WERI-Rb-1 (cell line): ENCODE measurements around the gene SLC29A3.

Source experiments
- DNase-seq: peaks from one replicate; pipeline ENCODE4 v3.0.0-alpha.2; 2020
- H3K27ac ChIP-seq: fragments of 250-450 bp; sonication (Bioruptor Pico); 2 replicates; pipeline ENCODE4 v1.5.1; 2020; ENCODE audit warnings: mild to moderate bottlenecking, moderate library complexity
- H3K27me3 ChIP-seq: fragments of 250-450 bp; sonication (Bioruptor Pico); 2 replicates; pipeline ENCODE4 v1.5.1; 2021; ENCODE audit warnings: mild to moderate bottlenecking, low read depth, moderate library complexity; ENCODE audit not compliant: insufficient read depth, severe bottlenecking
- H3K36me3 ChIP-seq: fragments of 250-450 bp; sonication (Bioruptor Pico); 2 replicates; pipeline ENCODE4 v1.5.1; 2020; ENCODE audit warnings: mild to moderate bottlenecking, moderate library complexity
- H3K4me3 ChIP-seq: 2 replicates; pipeline ENCODE4 v1.5.1; 2011; ENCODE audit warnings: low read depth, mild to moderate bottlenecking, control low read depth, low read length
- H3K9me3 ChIP-seq: fragments of 250-450 bp; sonication (Bioruptor Pico); 2 replicates; pipeline ENCODE4 v1.5.1; 2021; ENCODE audit warnings: mild to moderate bottlenecking, moderate library complexity; ENCODE audit not compliant: severe bottlenecking
- TF ChIP-seq, protein P1 (sequence below): IDR thresholded peaks from 2 replicates; pipeline ENCODE4 v1.5.1; 2011; ENCODE audit warnings: low read depth, mild to moderate bottlenecking, control low read depth, inconsistent platforms, low read length

SLC29A3 gene

DNA sequence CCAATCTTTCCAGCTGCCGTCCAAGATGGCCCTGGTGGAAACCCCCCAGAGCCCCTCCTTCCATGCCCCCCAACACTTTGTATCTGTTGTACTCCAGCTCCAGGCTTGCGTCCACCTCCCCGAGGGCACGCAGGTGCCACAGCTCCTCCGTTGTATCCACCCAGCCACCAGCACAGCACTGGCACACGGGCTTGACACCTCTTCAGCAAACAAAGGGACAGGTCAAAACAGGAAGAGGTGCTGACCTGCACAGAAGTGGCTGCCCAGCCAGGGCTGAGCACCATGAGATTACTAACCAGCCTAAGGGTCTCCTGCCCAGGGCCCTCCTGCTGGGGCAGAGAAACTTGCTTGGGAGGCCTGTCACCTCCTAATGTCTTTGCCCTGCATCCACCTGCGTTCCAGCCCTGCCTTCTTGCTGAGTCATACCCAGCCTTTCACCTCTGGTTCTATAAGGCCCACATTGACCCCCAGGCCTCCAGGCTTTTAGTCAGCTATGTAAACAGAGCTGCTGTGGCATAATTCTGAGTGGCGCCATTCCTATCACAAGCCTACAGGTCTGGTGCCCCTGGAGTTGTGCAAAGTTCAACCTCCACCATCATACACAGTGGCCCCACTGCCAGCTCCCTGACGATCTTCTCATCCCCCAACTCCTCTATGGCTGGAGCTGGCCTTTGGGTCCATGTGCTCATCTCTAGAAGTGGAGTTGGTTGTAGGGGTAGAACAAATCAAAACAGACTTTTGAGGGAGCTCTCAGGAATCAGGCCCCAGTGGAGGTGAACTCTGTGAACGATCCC lies 20.9 kb downstream of the SLC29A3 start:
- Histone ChIP-seq H3K27ac (no peak overlapping the region), H3K4me3 (no peak overlapping the region), H3K9me3 (no peaks in the 10 kb centered on the region), H3K36me3 (peaks cover 97% of the 10 kb centered on the region), H3K27me3 (no peaks in the 10 kb centered on the region)
- TF ChIP-seq, protein P1, sequence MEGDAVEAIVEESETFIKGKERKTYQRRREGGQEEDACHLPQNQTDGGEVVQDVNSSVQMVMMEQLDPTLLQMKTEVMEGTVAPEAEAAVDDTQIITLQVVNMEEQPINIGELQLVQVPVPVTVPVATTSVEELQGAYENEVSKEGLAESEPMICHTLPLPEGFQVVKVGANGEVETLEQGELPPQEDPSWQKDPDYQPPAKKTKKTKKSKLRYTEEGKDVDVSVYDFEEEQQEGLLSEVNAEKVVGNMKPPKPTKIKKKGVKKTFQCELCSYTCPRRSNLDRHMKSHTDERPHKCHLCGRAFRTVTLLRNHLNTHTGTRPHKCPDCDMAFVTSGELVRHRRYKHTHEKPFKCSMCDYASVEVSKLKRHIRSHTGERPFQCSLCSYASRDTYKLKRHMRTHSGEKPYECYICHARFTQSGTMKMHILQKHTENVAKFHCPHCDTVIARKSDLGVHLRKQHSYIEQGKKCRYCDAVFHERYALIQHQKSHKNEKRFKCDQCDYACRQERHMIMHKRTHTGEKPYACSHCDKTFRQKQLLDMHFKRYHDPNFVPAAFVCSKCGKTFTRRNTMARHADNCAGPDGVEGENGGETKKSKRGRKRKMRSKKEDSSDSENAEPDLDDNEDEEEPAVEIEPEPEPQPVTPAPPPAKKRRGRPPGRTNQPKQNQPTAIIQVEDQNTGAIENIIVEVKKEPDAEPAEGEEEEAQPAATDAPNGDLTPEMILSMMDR: no peak
- no peak for DNase-seq

DNA sequence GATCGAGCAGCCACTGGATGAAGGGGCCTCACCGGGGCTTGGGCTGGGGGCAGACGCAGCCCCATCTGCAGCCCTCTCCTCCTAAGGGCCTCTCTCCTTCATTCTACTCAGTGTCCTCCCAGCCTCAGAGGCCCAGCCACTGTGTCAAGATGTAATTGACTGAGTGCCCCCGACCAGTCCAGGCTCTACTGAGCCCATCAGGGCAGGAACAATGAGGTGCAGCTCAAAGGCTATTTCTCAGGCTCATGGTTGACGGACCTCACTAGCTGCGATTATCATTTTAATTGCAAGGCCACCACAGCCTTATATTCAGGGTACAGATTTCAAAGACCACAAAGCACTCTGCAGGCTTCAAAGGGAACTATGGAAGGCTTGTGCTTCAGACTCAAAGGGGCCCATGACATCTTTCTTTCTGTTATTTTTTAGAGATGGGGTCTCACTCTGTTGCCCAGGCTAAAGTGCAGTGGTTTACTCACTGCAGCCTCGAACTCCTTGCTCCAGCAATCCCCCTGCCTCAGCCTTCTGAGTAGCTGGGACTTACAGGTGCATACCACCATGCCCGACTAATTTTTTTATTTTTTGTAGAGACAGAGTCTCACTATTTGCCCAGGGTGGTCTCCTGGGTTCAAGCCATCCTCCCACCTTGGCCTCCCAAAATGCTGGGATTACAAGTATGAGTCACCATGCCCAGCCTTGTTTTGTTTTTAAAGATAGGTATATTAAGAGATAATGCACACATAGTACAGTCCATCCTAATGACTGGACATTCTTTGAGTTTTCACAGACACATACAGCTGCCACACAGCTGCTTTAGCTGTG lies 23.7 kb downstream of the SLC29A3 start:
- TF ChIP-seq, protein P1: no peak
- H3K27me3 ChIP-seq: no peaks in the 10 kb centered on the region
- H3K36me3 ChIP-seq: peaks cover 82% of the 10 kb centered on the region
- H3K4me3 ChIP-seq: no peak overlapping the region
- H3K9me3 ChIP-seq: no peaks in the 10 kb centered on the region
- H3K27ac ChIP-seq: peak overlapping the region; percentile 64; the same call in 1 of the 2 replicates
- no peak for DNase-seq

DNA sequence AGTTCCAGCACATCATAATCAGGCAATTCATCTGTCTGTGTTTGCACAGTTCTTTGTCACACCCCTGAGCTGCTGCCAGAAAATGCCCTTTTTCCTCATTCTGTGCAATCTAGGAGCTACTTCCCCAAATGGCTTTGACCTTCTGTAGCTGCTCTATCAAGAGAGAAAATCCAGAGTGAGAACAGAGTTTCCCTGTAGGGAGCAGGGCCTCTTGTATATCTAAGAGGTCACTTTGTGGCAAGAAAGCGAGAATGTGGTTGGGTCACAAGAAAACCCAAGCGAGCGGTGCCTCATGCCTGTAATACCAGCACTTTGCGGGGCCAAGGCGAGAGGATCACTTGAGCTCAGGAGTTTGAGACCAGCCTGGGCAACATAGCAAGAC lies 24.3 kb downstream of the SLC29A3 start:
- Histone ChIP-seq H3K4me3 (no peak overlapping the region), H3K27me3 (no peaks in the 10 kb centered on the region), H3K27ac (peak overlapping the region; percentile 92), H3K36me3 (peaks cover 81% of the 10 kb centered on the region), H3K9me3 (no peaks in the 10 kb centered on the region)
- DNase-seq: no peak
- TF ChIP-seq, protein P1: no peak

DNA sequence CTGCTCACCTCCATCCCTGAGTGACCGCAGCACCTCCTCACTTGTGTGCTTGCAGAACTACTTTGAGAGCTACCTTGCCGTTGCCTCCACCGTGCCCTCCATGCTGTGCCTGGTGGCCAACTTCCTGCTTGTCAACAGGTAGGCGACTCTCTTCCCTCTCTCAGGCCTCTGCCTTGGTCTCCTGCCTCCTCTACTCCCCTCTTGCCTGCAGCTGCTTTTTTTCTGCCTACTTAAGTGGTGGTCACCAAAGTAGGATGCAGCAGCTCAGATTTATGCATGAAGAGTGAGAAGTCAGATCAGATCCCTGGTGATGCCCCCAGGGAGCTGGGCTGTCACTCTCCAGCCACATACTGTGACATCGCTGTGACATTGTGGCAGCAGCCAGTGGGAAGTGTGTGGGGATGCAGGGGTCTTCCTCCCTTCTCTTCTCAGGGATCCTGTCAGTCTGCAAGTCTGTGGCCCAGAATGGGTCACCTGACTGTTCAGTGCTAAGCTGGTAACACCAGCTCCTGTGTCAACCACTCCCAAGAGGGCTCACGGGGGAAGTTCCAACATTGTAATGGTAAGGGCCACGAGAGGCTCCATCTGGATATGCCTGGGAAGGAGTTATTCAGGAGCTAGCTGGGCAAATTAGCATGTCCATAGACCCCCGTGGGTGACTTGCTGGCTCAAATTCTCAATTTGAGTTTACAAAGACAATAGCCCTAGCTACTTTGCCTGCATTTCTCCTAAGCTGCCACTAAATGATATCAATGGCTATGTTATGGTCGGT lies 25.3 kb downstream of the SLC29A3 start:
- no peak overlapping the region for H3K4me3 ChIP-seq
- DNase-seq: no peak
- H3K27ac ChIP-seq: peak overlapping the region; percentile 92
- H3K9me3 ChIP-seq: no peaks in the 10 kb centered on the region
- peaks cover 81% of the 10 kb centered on the region for H3K36me3 ChIP-seq
- H3K27me3 ChIP-seq: no peaks in the 10 kb centered on the region
- TF ChIP-seq, protein P1: no peak

DNA sequence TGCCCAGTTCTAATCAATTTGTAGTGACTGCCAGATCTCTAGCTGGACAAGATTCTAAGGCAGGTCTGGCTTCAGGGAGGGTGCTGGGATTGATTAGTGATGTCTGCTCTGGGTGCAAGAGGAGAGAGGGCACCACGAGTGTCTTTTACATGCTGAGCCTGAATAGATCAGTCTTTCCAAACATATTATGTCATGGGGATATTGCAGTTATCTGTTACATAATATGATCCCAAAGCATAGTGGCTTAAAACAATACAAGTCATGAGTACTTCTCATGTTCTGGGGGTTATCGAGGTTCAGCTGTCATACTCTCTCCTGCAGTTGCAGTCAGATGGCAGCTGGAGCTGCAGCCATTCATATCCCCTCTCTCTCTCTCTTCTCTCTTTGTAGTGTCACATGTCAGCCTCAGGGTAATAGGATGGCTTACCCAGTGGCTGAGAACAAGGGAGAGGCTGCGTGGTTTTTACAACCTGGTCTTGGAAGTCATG lies 26.0 kb downstream of the SLC29A3 start:
- H3K27ac ChIP-seq: peak overlapping the region; percentile 92
- no peak for DNase-seq
- H3K27me3 ChIP-seq: no peaks in the 10 kb centered on the region
- TF ChIP-seq, protein P1: no peak
- H3K4me3 ChIP-seq: no peak overlapping the region
- no peaks in the 10 kb centered on the region for H3K9me3 ChIP-seq
- H3K36me3 ChIP-seq: peaks cover 81% of the 10 kb centered on the region
